ENCODE measurements around the gene COG3.

Gene COG3

GRCh38 chr13:45447050-45447661, 17.6 kb upstream of the COG3 start:
- in situ Hi-C loops (cut with HindIII; ENCODE audit: low sequenced_read_pairs), result no loop called here

GRCh38 chr13:45448965-45449559, 15.7 kb upstream of the COG3 start:
- in situ Hi-C loops (cut with HindIII; ENCODE audit: low sequenced_read_pairs), result no loop called here

- in situ Hi-C loops (cut with HindIII; ENCODE audit: low sequenced_read_pairs), result no loop called here
Measured at GRCh38 chr13:45451282-45451681, 13.5 kb upstream of the COG3 start.

DNA sequence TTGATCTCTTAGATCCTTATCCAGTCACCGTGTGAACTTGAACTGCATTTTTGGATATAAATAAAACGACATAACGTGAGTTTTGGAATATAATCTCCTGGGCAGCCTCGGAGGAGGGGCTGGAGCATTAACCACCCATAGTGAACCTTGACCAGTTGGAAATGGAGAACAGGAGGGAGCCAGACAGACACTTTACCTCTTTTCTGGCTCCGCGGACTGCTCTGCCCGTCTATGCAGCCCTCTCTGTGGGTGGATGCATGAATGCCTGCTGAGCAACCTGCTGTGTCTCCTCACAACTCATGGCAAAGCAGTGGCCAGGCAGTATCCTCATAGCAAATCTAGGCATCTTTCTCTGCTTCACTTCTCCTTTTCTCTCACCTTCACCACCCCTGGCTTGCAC, 10.5 kb upstream of the COG3 start:
- in situ Hi-C loops (cut with HindIII; ENCODE audit: low sequenced_read_pairs), result no loop called here

GRCh38 chr13:45456196-45456972, 8.4 kb upstream of the COG3 start:
- in situ Hi-C loops (cut with HindIII; ENCODE audit: low sequenced_read_pairs), result no loop called here

DNA sequence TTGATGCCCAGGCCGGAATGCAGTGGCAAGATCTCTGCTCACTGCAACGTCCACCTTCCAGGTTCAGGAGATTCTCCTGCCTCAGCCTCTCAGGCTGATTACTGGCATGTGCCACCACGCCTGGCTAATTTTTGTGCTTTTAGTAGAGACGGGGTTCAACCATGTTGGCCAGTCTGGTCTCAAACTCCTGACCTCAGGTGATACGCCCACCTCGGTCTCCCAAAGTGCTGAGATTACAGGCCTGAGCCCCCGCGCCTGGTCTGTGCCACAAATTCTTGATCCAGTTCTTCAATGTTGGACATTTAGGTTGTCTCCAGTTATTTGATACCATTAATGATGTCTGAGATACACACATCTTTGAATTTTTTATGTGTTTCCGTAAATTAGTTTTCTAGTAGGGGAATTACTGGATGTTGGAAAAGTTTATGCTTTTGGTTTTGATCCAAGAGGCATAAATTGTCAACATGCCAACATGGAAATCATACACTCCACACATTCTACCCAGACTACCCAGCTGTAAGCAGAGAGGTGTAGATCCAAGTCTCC, 525 bp upstream of the COG3 start:
- in situ Hi-C loops (cut with HindIII; ENCODE audit: low sequenced_read_pairs), result loop anchor here (10.0 kb wide), 1 partner anchor 69 kb away; no protein-coding TSS in a partner anchor

GRCh38 chr13:45466359-45466758, 1.6 kb downstream of the COG3 start:
- in situ Hi-C loops (cut with HindIII; ENCODE audit: low sequenced_read_pairs), result loop anchor here (10.0 kb wide), 1 partner anchor 72 kb away; no protein-coding TSS in a partner anchor

DNA sequence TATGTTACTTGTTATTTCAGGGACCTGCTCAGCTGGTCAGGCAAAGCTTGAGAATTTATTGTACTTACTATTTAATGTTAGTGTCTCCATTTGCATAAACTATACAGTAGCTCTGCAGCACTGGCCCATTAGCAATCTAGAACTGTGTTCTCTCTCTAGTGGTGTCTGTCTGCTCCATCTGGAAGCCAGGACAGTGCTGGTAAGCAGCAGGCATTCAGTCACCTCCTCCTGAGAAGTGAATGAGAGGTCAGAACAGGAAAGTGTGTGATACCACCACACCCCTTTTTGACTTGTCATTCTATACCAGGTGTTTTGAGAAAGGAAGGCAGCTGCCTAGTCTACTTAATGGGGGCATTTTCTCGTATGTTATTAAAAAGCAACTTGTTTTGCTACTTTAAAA, 3.9 kb downstream of the COG3 start:
- in situ Hi-C loops (cut with HindIII; ENCODE audit: low sequenced_read_pairs), result loop anchor here (10.0 kb wide), 1 partner anchor 74 kb away; no protein-coding TSS in a partner anchor

GRCh38 chr13:45472171-45472705, 7.5 kb downstream of the COG3 start:
- in situ Hi-C loops (cut with HindIII; ENCODE audit: low sequenced_read_pairs), result no loop called here

GRCh38 chr13:45473627-45474026, 8.9 kb downstream of the COG3 start:
- in situ Hi-C loops (cut with HindIII; ENCODE audit: low sequenced_read_pairs), result no loop called here

DNA sequence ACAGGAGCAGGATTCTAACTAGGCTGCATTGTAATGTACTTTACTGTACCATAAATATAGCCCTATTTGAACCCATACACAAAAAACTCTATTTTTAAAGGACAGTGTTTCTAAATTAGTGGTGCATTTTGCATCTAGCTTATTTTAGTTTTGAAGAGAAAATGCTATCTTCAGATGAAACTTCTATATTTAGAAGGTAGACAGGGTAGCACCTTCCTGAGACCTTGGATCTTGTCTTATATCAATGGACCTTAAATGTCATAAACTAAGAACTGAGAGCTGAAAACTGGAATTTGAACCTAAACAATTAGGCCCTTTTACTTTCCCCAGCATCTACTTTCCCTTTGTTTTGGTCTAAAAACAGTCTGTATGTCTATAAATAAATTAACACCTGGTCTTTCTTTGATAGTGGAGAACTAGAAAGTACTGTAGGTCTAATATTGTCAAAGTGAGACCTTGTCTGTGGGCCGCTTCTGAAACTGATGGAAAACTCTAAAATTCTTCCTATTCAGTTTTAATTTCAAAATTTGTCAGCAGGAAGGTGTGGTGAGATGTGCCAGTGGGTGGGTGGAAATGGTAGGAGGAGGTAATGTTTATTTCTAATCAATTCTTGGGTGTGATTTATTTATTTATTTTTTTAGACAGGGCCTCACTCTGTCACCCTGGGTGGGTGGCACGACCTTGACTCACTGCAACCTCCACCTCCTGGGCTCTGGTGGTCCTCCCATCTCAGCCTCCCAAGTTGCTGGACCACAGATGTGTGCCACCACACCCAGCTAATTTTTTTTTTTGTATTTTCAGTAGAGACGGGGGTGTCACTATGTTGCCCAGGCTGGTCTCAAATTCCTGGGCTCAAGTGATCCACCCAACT, 10.1 kb downstream of the COG3 start:
- in situ Hi-C loops (cut with HindIII; ENCODE audit: low sequenced_read_pairs), result no loop called here

DNA sequence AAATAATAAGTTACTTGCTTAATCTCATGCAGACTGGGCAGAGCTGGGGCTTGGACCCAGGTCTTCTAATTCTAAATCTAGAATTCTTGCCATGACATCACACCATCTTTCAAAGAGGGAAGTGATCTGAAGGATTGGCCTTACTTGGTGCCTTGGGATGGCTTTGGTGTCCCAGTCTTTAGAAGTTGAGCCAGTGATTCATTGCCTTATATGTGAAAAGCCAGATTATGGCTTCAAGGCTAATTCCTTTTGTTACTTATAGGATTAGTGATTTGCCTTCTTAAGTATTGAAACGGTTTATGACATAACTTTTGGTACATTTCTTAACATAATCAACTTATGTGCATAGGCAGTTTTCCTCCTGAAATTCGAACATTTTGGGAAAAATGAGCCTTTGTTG, 14.9 kb downstream of the COG3 start:
- in situ Hi-C loops (cut with HindIII; ENCODE audit: low sequenced_read_pairs), result no loop called here

GRCh38 chr13:45481688-45482087, 16.9 kb downstream of the COG3 start:
- in situ Hi-C loops (cut with HindIII; ENCODE audit: low sequenced_read_pairs), result no loop called here

GRCh38 chr13:45482571-45483173, 17.9 kb downstream of the COG3 start:
- in situ Hi-C loops (cut with HindIII; ENCODE audit: low sequenced_read_pairs), result no loop called here

- in situ Hi-C loops (cut with HindIII; ENCODE audit: low sequenced_read_pairs), result no loop called here
Measured at GRCh38 chr13:45487604-45488003, 22.9 kb downstream of the COG3 start.

DNA sequence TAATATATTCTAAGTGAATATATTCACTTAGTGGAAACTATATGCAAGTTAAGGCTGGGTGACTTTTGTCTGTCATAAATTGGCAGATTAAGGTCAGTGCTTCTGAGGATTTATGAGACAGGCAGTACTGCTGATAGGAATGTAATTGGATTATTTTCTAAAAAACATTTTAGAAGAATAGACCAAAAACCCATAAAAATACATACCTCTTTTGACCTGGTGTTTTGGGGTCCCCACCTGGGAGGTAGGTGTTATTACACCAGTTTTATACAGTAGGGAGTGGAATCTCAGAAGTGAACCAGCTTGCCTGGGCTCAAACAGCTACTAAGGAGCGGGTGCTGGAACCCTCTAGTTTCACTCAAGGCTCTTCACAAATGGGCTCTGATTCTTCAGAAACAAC, 25.3 kb downstream of the COG3 start:
- in situ Hi-C loops (cut with HindIII; ENCODE audit: low sequenced_read_pairs), result no loop called here

DNA sequence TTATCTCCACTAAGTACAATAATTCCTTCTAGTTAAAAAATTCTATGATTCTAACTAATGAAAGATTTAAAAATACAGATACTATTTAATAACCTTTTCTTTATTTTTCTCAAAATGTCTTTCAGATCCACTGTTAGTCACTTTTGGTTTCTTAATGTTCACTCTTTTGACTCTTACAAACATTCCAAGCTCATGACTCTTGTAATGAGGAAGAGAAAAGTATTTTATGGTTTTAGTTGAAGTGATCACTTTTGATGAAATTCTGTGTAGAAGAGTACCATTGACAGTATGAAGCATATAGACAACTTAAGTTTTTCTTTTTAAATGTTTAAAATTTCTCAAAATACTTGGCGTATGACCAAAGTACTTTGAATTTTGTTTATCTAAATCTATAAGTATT, 27.8 kb downstream of the COG3 start:
- in situ Hi-C loops (cut with HindIII; ENCODE audit: low sequenced_read_pairs), result no loop called here

DNA sequence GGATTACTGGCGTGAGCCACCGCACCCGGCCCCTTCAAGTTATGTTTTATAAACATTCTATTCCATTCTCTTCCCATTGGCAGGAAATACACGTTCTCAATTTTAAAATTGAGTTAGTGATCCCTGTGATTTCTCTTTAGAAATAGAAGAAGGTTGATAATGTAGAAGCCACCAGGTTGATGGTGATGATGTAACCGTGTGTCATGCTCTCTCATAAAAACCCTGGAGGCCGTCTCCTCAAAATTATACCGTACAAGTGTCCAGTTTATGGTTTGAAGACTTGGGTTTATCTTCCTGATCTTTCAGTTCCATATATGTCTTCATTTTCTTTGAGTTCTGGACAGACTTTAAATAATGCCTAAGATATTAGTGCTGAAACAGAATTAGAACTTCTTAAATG, 32.2 kb downstream of the COG3 start:
- in situ Hi-C loops (cut with HindIII; ENCODE audit: low sequenced_read_pairs), result no loop called here

- in situ Hi-C loops (cut with HindIII; ENCODE audit: low sequenced_read_pairs), result loop anchor here (5.0 kb wide), 1 partner anchor 103 kb away; no protein-coding TSS in a partner anchor
Measured at GRCh38 chr13:45500492-45501174, 35.9 kb downstream of the COG3 start.

All from endothelial cell of hepatic sinusoid (primary cell).